SK-N-SH (cell line): ENCODE data around the gene ZNF836. TPM values are rescaled to one million over a fixed set of nuclear protein-coding genes. Genes with fewer than 3 reads are reported as not detected.

Source experiments
- CTCF ChIA-PET: fragments of 300-600, 350-600 bp; formaldehyde crosslinking; extraction: SDS; loops from one replicate; lab custom pipeline; 2021; lab: Yijun Ruan, JAX
- POLR2A ChIA-PET: fragments of 350-600 bp; sonication (Branson Sonifier 250); formaldehyde crosslinking; extraction: SDS; loops from one replicate; lab custom pipeline; 2020; ENCODE audit warnings: antibody characterized with exemption, inconsistent platforms; lab: Yijun Ruan, JAX
- DNase-seq: peaks from one replicate; pipeline ENCODE4 v3.0.0; 2012
- H2AFZ ChIP-seq: fragments of 200-600 bp; sonication (generic); 2 replicates; pipeline ENCODE4 v1.8.1; 2016; ENCODE audit warnings: antibody characterized with exemption, mild to moderate bottlenecking, low read depth
- H3F3A ChIP-seq: fragments of 200-600 bp; sonication (generic); replicated peaks from 2 replicates; pipeline ENCODE3; 2016; ENCODE audit warnings: antibody characterized with exemption, mild to moderate bottlenecking; ENCODE audit not compliant: insufficient read depth
- H3K27ac ChIP-seq, 2 experiments: fragments of 200-500 bp in 1 of 2; fragments of 200-600 bp in 1 of 2; sonication (Bioruptor generic) in 1 of 2; sonication (generic), shearing (Covaris generic) in 1 of 2; 2 replicates each; pipeline versions ENCODE4 v1.5.1 to v1.6.1; 2014 to 2016; ENCODE audit warnings: low read depth in 2 of 2, inconsistent platforms in 1 of 2, low read length in 1 of 2, mild to moderate bottlenecking in 1 of 2, mixed read lengths in 1 of 2
- H3K27me3 ChIP-seq: fragments of 200-600 bp; sonication (generic), shearing (Covaris generic); 2 replicates; pipeline ENCODE4 v1.6.1; 2016; ENCODE audit warnings: mixed run types; ENCODE audit not compliant: insufficient read depth
- H3K36me3 ChIP-seq, 2 experiments: fragments of 200-500 bp in 1 of 2; fragments of 200-600 bp in 1 of 2; sonication (Bioruptor generic) in 1 of 2; sonication (generic) in 1 of 2; replicated peaks in 1 of 2; 2 replicates each; pipeline versions ENCODE3 to v1.5.1; 2014 to 2016; ENCODE audit warnings: low read length in 1 of 2, mild to moderate bottlenecking in 1 of 2; ENCODE audit not compliant: insufficient read depth in 2 of 2, control insufficient read depth in 1 of 2
- H3K4me1 ChIP-seq, 2 experiments: fragments of 200-500 bp in 1 of 2; fragments of 200-600 bp in 1 of 2; sonication (Bioruptor generic) in 1 of 2; sonication (generic), shearing (Covaris generic) in 1 of 2; 2 replicates each; pipeline versions ENCODE4 v1.5.1 to v1.6.1; 2014 to 2016; ENCODE audit warnings: low read depth in 1 of 2, low read length in 1 of 2, mixed run types in 1 of 2; ENCODE audit not compliant: insufficient read depth in 2 of 2, control insufficient read depth in 1 of 2
- H3K4me2 ChIP-seq: fragments of 200-600 bp; sonication (generic), shearing (Covaris generic); 2 replicates; pipeline ENCODE4 v1.6.1; 2017; ENCODE audit warnings: mixed run types
- H3K4me3 ChIP-seq, 2 experiments: fragments of 200-500 bp in 1 of 2; fragments of 200-600 bp in 1 of 2; sonication (Bioruptor generic) in 1 of 2; sonication (generic), shearing (Covaris generic) in 1 of 2; 2 replicates each; pipeline versions ENCODE4 v1.5.1 to v1.8.1; 2014 to 2016; ENCODE audit warnings: low read depth in 2 of 2, inconsistent platforms in 1 of 2, low read length in 1 of 2, mild to moderate bottlenecking in 1 of 2, mixed read lengths in 1 of 2, moderate library complexity in 1 of 2
- H3K79me2 ChIP-seq: fragments of 200-600 bp; sonication (generic); 2 replicates; pipeline ENCODE4 v1.8.1; 2017; ENCODE audit warnings: mild to moderate bottlenecking; ENCODE audit not compliant: insufficient read depth
- H3K9ac ChIP-seq: fragments of 200-600 bp; sonication (generic); 2 replicates; pipeline ENCODE4 v1.6.1; 2017; ENCODE audit warnings: mixed run types
- H3K9me2 ChIP-seq: fragments of 200-600 bp; sonication (generic); 2 replicates; pipeline ENCODE4 v1.6.1; 2017; ENCODE audit warnings: mixed run types
- H3K9me3 ChIP-seq: fragments of 200-600 bp; sonication (generic); 2 replicates; pipeline ENCODE4 v1.6.1; 2017; ENCODE audit warnings: mixed run types, mild to moderate bottlenecking, moderate library complexity
- H4K20me1 ChIP-seq: fragments of 200-600 bp; sonication (generic); 2 replicates; pipeline ENCODE4 v1.6.1; 2017; ENCODE audit warnings: mild to moderate bottlenecking, mixed run types; ENCODE audit not compliant: insufficient read depth
- EP300 ChIP-seq, 2 experiments: IDR thresholded peaks; 2 replicates each; pipeline versions ENCODE4 v1.4.0 to v1.6.1; 2012; ENCODE audit warnings: borderline replicate concordance in 1 of 2, low read depth in 1 of 2, low read length in 1 of 2
- GATA2 ChIP-seq: sonication (generic); formaldehyde crosslinking; IDR thresholded peaks from 2 replicates; pipeline ENCODE4 v1.5.0; 2020; ENCODE audit warnings: mild to moderate bottlenecking, missing genetic modification reagents
- JUND ChIP-seq: IDR thresholded peaks from 2 replicates; pipeline ENCODE4 v1.4.0; 2012
- MEF2A ChIP-seq: IDR thresholded peaks from 2 replicates; pipeline ENCODE4 v1.4.0; 2012; ENCODE audit warnings: low read depth, borderline replicate concordance
- NFIC ChIP-seq: IDR thresholded peaks from 2 replicates; pipeline ENCODE4 v1.4.0; 2012; ENCODE audit warnings: borderline replicate concordance
- NRF1 ChIP-seq: IDR thresholded peaks from 2 replicates; pipeline ENCODE4 v1.6.1; 2012; ENCODE audit warnings: low read depth, mild to moderate bottlenecking, low read length
- POLR2AphosphoS5 ChIP-seq: IDR thresholded peaks from 2 replicates; pipeline ENCODE4 v1.6.1; 2012; ENCODE audit warnings: low read depth, low read length
- RAD21 ChIP-seq: IDR thresholded peaks from 2 replicates; pipeline ENCODE4 v1.6.1; 2012; ENCODE audit warnings: mild to moderate bottlenecking, low read length
- RFX5 ChIP-seq: IDR thresholded peaks from 2 replicates; pipeline ENCODE4 v1.6.1; 2012; ENCODE audit warnings: mild to moderate bottlenecking, improper control_type of control experiment, low read length
- RXRA ChIP-seq: IDR thresholded peaks from 2 replicates; pipeline ENCODE4 v1.4.0; 2012; ENCODE audit warnings: low read depth, mild to moderate bottlenecking, borderline replicate concordance
- SIN3A ChIP-seq: IDR thresholded peaks from 2 replicates; pipeline ENCODE4 v1.6.1; 2012; ENCODE audit warnings: low read depth, mild to moderate bottlenecking, low read length, moderate library complexity, borderline replicate concordance
- TAF1 ChIP-seq: IDR thresholded peaks from 2 replicates; pipeline ENCODE4 v1.6.1; 2012; ENCODE audit warnings: low read depth, mild to moderate bottlenecking, low read length, moderate library complexity, borderline replicate concordance
- TCF12 ChIP-seq: IDR thresholded peaks from 2 replicates; pipeline ENCODE4 v1.4.0; 2012
- TEAD4 ChIP-seq: IDR thresholded peaks from 2 replicates; pipeline ENCODE4 v1.4.0; 2012; ENCODE audit warnings: mild to moderate bottlenecking, borderline replicate concordance; ENCODE audit not compliant: insufficient read depth
- WGBS: methylation state at CpG from one replicate; pipeline ENCODE4 v1.1.6; 2017; ENCODE audit warnings: low lambda C conversion rate; 5-methylcytosine and 5-hydroxymethylcytosine counted together
- polyA plus RNA-seq, 3 experiments: library from polyadenylated mRNA; depleted of rRNA; stranded (reverse); fragments of >200 nt; gene quantifications; 2 replicates each; pipeline ENCODE4 v1.2.3, GENCODE V29; 2012
- TF ChIP-seq, protein P1 (sequence below): fragments of 150-350 bp; IDR thresholded peaks from 2 replicates; pipeline ENCODE4 v1.6.1; 2016; ENCODE audit warnings: mild to moderate bottlenecking, low read depth, low read length
- TF ChIP-seq, protein P2 (sequence below): IDR thresholded peaks from 2 replicates; pipeline ENCODE4; 2012
- TF ChIP-seq, protein P3 (sequence below): IDR thresholded peaks from 2 replicates; pipeline ENCODE4 v1.4.0; 2012; ENCODE audit warnings: low read depth, borderline replicate concordance
- TF ChIP-seq, protein P4 (sequence below): IDR thresholded peaks from 2 replicates; pipeline ENCODE4 v1.4.0; 2012; ENCODE audit warnings: low read depth, borderline replicate concordance

The ZNF836 gene
- polyA plus RNA-seq, 1 of the 3 experiments (the other 2 are of a cell fraction), result 2.3 TPM

DNA sequence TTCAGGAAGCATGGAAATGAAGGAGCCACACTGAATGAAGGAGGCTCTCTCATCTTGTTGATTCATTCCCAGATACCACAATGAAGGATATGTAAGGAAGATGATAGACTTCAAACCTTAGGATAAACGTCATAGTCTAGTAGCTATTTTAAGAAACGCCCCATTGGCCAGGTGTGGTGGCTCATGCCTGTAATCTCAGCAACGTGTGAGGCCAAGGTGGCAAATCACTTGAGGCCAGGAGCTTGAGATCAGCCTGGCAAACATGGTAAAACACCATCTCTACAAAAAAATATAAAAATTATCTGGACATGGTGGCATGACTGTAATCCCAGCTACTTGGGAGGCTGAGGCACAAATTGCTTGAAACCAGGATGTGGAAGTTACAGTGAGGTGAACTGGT, 58.8 kb downstream of the ZNF836 start:
- H3K4me2 ChIP-seq, result no peak overlapping the region
- H3K27me3 ChIP-seq, result no peaks in the 10 kb centered on the region
- 75% methylated on average over 3 of the region's 3 CpGs for WGBS
- no peaks in the 10 kb centered on the region for H4K20me1 ChIP-seq
- no peak overlapping the region for H3K9ac ChIP-seq
- no peak overlapping the region for H3K4me3 ChIP-seq
- no peak overlapping the region for H2AFZ ChIP-seq
- no peaks in the 10 kb centered on the region for H3K79me2 ChIP-seq
- H3K9me3 ChIP-seq, result peaks cover 30% of the 10 kb centered on the region
- no peak overlapping the region for H3K27ac ChIP-seq
- ChIA-PET CTCF (no interaction called here), POLR2A (no interaction called here)
- H3F3A ChIP-seq, result no peaks in the 10 kb centered on the region
- peaks cover 21 to 39% of the 10 kb centered on the region in 2 experiments for H3K36me3 ChIP-seq
- H3K9me2 ChIP-seq, result no peaks in the 10 kb centered on the region
- no peak for DNase-seq
- H3K4me1 ChIP-seq, result no peaks in the 10 kb centered on the region
- no peak for TF ChIP-seq JUND
- TF ChIP-seq, protein P1, sequence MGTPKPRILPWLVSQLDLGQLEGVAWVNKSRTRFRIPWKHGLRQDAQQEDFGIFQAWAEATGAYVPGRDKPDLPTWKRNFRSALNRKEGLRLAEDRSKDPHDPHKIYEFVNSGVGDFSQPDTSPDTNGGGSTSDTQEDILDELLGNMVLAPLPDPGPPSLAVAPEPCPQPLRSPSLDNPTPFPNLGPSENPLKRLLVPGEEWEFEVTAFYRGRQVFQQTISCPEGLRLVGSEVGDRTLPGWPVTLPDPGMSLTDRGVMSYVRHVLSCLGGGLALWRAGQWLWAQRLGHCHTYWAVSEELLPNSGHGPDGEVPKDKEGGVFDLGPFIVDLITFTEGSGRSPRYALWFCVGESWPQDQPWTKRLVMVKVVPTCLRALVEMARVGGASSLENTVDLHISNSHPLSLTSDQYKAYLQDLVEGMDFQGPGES, result no peak
- TF ChIP-seq RXRA, result no peak
- TF ChIP-seq, protein P2, sequence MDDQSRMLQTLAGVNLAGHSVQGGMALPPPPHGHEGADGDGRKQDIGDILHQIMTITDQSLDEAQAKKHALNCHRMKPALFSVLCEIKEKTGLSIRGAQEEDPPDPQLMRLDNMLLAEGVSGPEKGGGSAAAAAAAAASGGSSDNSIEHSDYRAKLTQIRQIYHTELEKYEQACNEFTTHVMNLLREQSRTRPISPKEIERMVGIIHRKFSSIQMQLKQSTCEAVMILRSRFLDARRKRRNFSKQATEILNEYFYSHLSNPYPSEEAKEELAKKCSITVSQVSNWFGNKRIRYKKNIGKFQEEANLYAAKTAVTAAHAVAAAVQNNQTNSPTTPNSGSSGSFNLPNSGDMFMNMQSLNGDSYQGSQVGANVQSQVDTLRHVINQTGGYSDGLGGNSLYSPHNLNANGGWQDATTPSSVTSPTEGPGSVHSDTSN, result no peak
- no peak for TF ChIP-seq TAF1
- TF ChIP-seq TEAD4, result no peak
- TF ChIP-seq, protein P3, sequence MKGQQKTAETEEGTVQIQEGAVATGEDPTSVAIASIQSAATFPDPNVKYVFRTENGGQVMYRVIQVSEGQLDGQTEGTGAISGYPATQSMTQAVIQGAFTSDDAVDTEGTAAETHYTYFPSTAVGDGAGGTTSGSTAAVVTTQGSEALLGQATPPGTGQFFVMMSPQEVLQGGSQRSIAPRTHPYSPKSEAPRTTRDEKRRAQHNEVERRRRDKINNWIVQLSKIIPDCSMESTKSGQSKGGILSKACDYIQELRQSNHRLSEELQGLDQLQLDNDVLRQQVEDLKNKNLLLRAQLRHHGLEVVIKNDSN, result no peak
- no peak for TF ChIP-seq TCF12
- TF ChIP-seq NRF1, result no peak
- no peak for TF ChIP-seq SIN3A
- TF ChIP-seq, protein P4, sequence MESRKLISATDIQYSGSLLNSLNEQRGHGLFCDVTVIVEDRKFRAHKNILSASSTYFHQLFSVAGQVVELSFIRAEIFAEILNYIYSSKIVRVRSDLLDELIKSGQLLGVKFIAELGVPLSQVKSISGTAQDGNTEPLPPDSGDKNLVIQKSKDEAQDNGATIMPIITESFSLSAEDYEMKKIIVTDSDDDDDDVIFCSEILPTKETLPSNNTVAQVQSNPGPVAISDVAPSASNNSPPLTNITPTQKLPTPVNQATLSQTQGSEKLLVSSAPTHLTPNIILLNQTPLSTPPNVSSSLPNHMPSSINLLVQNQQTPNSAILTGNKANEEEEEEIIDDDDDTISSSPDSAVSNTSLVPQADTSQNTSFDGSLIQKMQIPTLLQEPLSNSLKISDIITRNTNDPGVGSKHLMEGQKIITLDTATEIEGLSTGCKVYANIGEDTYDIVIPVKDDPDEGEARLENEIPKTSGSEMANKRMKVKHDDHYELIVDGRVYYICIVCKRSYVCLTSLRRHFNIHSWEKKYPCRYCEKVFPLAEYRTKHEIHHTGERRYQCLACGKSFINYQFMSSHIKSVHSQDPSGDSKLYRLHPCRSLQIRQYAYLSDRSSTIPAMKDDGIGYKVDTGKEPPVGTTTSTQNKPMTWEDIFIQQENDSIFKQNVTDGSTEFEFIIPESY, result no peak
- TF ChIP-seq RAD21, result no peak
- no peak for TF ChIP-seq GATA2 (CRISPR knock-in tag)
- no peak for TF ChIP-seq NFIC
- TF ChIP-seq POLR2AphosphoS5, result no peak
- no peak for TF ChIP-seq RFX5
- no peak for TF ChIP-seq MEF2A
- no peak for TF ChIP-seq EP300 (IDR thresholded peaks at IDR 0.05; ENCODE audit: borderline replicate concordance in 1 of 2, low read depth in 1 of 2, low read length in 1 of 2)
- TF ChIP-seq, all 33 proteins: peak for 0
